ENCODE measurements around the gene TMOD3.
"Not testable (repeated sequence)": the region's sequence is repeated elsewhere in the genome, so short reads cannot be mapped to it uniquely, and the experiment has no call there.

Gene TMOD3

DNA sequence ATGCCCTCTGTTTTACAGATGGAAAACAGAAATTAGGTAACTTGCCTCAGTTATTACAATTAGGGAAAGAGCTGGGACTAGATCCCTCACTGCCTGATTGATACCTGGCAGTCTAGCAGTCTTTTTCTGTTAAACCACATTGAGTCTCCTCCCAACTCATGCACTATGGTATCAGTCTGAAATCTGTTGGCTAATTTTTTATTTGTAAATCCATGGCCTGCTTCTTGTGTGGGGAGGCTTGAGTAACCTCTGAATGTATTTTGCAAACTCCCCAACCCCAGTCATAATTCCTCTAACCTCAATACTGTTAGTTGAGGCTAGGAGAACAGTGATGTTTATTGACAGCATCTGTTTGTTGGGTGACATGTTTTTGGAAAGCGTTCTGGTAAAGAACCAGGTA, 35.9 kb downstream of the TMOD3 start:
- no peak for DNase-seq

DNA sequence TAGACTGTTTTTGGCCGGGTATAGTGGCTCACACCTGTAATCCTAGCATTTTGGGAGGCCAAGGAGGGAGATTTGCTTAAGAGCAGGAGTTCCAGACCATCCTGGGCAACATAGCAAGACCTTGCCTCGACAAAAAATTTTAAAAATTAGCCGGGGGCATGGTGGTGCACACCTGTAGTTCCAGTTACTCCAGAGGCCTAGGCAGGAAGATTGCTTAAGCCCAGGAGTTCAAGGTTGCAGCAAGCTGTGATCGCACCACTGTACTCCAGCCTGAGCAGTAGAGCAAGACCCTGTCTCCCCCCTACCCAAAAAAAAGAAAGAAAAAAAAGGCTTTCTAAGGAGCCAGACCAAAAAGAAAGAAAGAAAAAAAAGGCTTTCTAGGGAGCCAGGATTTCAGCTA, 36.7 kb downstream of the TMOD3 start:
- no peak for DNase-seq

DNA sequence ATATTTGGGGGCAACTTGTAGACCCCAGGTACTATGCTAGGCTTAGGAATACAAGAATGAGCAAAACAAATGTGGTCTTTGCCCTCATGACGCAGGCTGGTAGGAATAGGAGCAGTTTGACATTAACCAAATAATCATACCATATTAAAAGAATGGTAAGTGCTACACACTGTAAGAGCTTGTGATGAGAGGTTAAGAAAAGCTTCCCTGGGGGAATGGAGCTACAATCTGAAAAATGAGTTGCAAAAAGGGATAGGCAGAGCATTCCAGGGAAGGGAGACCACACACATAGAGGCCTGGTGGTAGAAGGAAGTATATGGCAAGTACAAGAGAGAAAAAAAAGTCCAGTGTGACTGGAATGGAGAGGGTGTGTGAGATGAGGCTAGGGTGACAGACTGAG, 37.3 kb downstream of the TMOD3 start:
- no peak for DNase-seq

DNA sequence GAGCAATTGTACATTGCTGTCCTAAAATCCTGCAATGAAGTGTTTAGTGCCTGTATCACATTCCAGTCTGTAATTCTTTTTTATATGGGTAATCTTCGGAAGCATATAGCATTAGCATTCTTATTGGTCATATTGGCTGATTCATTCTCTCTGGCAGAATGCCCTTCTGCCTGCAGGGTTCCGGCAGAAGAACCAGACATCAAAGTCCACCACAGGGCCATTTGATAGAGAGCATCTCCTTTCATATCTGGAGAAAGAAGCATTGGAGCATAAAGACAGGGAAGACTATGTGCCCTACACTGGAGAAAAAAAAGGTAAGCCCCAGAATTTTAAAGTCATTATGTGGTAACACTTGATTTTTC, 39.6 kb downstream of the TMOD3 start:
- DNase-seq = no peak

DNA sequence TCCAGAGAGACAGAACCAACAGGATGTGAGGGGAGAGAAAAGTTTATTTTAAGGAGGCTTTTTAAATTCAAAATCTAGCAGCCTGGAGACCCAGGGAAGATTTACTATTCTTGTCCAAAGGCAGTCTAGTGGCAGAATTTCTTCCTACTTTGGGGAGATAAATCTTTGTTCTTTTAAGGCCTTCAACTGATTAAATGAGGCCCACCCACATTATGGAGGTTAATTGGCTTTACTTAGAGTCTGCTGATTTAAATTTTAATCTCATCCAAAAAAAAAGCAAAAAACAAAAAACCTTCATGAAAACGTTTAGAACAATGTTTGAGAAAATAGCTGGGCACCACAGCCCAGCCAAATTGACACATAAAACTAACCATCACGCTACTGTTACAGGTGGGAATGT, 41.3 kb downstream of the TMOD3 start:
- DNase-seq = no peak

DNA sequence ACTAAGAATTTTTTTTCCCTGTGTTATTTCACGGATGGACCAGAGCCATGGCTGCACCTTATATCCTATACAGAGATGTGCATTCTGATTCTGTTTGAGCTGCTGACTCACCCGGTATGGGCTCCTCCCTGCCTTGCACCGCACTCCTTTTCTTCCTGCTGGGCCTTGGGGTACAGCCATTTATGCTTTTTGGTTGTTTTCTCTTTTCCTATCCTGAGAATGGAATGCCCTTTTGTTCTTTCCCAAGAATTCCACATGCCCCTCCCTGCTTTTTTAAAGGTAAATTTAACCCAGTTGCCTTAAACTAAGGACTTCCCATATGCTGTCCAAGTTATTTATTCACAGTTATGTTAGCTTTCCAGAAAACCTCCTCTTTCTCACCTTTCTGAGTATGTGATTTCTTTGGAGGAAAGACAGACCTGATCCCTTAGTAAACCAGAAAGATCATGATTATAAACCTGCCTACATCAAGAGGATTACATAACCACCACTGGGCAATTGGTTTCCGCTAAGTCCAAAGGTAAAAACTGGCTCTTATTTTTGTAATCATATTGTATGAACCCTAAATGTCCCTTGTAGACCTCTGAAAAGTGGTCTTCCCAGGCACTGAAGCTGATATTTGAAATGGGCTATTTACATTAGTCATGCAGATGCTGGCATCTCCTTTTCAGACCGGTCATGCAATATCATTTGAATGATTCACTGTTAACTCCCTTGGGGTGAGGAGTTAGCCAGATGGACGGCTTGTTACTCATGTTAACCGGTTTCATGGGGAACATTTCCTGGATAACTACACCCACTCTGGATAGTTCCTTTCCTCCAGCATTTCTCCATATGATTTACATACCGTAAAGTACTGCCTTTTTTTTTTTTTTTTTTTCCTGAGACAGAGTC, 45.5 kb downstream of the TMOD3 start:
- peak; percentile 51 for DNase-seq

DNA sequence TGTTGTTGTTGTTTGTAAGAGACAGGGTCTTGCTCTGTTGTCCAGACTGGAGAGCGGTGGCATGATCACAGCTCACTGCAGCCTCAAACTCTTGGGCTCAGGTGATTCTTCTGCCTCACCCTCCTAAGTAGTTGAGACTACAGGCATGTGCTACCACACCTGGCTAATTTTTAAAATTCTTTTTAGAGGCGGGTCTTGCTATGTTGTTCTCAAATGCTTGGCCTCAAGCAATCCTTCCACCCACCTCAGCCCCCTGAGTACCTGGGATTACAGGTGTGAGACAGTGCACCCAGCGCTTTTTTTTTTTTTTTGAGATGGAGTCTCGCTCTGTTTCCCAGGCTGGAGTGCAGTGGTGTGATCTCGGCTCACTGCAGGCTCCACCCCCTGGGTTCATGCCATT, 46.7 kb downstream of the TMOD3 start:
- DNase-seq = no peak

DNA sequence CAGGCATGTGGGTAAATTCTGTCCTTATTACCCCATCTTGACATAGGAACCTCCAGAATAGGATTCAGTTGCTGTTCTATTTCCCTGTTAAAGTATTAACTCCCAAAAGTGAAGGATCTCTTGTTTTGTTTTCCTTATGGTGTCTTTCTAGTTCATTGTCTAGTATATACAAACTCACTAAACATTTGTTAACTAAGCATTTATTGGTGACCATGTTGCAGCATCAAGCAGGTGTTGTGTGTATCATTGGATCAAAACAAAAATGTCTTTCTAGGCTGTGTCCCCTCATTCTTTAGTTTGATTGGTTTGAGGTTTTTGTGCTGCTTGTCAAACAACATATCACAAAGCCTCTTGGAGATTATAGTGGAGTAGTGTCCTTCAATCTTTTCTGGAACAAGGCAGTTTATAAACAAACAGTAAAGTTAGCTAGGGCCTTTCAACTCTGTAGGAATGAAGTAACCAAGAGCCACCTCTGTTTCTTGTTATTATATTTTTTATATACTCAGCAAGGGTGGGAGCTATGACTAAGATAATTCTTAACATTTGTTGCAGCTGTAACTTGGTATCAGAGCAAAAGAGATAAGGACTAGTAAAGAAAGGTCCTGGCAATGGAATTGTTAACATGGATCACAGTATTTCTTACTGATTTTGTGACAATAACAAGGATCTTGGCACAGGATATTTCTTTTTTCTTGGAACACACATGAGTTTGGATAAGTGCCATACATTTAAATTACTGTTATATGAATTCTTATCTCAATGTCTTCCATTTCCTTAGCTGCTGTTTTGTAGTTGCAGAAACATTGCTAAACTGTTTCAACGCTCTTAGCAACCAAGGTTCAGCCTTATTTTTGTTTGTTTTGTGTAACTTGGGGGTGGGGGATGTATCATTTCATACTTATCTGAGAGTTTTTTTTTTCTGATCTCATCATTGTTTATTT, 49.3 kb downstream of the TMOD3 start:
- no peak for DNase-seq

DNA sequence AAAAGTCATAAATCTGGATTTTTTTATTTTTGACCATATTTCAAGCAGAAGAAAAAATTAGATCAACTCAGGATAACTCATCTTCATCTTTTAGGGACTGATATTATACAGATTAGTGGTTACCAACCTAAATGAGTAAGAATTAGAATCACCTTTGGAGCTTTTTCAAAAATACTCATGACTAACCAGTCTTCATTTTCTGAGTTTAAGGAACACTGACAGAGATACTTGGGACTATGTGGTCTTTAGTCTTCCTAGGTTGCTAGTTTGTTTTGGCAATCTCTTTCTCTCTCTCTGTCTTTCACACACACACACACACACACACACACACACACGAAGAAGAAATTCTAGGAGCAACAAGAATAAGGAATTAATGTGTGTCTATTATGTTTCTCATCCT, 50.1 kb downstream of the TMOD3 start:
- no peak for DNase-seq

DNA sequence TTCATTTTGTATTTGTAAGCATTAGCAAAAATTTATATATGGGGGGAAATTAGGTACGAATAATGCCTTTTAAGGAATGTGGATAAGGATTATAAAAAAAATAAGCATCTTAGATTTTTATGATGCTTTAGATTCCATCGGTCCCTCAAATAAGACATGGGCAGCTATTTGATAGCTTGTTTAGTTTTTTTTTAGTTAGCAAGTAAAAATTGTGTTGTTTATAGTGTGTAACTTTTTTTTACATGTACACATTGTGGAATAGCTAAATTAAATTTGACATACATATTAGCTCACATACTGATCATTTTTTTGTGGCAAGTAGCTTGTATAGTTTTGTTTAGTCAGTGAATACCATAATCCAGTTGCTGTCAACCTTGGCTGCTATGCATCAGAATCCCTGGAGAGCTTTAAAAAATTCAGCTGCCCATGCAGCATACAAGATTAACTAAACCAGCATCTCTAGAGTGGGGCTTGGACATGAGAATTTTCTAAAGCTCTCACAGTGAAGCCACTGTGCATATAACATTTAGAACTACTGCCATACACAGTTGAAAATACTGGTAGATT, 53.9 kb downstream of the TMOD3 start:
- no peak for DNase-seq

DNA sequence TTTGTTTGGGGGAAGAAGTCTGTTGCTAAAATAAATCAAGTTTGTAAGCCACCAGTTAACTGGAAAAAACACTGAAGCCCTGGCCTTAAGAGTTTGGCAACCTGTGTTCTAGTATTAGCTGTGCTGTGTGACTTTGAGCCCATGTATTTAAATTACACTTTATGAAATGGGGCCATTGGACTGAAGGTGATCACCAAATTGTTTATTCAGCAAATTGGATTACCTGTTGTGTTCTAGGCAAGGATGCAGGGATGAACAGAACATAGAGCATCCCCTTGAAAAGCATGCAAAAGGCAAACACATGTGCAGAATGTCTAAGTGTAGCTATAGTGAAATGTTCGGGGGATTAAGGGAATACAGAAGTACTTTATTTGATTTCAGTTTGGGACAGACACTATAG, 54.6 kb downstream of the TMOD3 start:
- no peak for DNase-seq

DNA sequence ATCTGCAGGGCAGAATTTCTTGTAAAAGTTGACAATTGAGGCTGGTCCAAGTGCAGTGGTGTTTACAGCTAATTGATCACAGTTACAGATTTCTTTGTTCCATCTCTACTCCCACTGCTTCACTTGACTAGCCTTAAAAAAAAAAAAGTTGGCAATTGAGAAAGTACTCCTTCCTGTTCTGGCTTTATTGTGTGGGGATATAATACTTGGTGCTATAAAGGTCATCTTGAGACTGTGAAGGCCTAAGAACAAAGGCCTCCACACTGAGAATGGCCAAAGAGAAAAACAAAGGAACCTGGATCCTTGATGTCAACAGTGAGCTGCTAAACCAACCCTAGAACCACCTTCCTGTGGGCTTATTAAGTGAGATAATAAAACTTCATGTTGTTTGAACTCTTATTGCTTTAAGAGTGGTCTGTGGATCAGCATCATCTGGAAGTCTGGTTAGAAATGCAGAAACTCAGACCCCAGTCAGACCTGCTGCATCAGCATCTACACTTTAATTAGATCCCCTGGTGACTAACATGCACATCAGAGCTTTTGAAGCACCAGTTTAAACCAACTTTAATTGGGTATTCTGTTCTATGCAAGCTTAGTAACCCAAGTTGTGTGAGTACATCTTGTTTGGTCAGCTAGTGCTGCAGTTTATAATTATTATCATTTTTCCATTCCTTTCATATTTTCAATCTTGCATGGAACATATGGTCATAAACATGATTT, 55.2 kb downstream of the TMOD3 start:
- no peak for DNase-seq

DNA sequence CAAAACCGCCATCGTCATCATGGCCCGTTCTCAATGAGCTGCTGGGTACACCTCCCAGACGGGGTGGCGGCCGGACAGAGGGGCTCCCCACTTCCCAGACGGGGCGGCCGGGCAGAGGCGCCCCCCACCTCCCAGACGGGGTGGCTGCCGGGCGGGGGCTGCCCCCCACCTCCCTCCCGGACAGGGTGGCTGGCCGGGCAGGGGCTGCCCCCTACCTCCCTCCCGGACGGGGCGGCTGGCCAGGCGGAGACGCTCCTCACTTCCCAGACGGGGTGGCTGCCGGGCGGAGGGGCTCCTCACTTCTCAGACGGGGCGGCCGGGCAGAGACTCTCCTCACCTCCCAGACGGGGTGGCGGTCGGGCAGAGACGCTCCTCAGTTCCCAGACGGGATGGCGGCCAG, 56.3 kb downstream of the TMOD3 start:
- DNase-seq = not testable (repeated sequence)

DNA sequence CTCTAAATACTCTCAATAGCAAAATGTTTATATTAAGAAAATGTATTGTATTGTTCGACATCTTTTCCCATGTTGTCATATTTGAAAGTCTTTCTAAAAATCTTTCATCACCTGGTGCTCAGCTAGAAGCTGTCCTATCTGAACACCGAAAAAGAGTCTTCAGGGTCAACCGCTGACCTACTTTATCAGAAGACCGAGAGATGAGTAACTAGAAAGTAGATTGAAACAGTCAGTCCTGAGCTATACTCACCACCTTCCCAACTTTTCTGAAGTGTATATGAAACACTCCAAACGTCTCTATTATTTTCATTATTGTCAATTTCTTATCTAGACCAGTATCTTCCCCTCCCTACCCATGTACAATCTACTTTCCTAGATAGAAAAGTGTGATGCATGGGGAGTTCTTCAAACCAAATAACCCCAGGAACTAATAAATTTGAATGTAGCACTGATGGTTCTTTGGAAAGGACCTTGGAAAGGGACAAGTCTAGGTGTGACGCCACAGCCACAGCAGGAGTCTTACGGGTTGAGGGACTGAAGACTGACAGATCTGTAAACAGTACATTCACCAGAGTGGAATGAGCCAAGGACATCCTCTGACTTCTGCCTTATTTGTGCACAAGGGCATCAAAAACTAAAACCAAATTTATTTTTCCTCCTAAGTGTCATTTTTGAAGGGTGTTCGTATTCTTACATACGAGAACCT, 58.6 kb downstream of the TMOD3 start:
- no peak for DNase-seq

DNA sequence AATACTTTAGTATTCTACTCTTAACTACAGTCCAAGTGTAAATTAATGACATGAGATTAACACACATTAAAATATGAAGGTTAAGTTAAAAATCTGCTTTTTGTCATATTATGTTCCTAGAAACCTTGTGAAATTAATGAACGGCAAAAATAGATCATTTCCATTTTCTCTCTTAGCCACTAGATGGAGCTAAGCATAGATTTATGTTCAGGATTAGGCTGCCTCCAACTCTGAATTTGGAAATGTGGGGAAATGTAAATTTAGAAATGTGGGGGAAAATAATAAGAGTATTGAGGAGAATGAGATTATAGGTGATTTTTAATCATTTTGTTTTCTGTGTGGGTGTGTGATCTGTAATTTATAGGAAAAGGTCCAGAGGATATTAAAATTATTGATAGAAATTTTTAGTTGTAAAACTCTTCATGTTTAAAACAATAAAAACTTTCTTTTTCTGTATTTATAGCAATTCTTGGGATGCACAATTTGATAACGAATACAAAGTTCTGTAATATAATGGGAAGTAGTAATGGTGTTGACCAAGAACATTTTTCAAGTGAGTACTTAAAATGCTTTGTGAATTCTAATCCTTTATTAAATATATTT, 59.2 kb downstream of the TMOD3 start:
- DNase-seq = peak; percentile 19

DNA sequence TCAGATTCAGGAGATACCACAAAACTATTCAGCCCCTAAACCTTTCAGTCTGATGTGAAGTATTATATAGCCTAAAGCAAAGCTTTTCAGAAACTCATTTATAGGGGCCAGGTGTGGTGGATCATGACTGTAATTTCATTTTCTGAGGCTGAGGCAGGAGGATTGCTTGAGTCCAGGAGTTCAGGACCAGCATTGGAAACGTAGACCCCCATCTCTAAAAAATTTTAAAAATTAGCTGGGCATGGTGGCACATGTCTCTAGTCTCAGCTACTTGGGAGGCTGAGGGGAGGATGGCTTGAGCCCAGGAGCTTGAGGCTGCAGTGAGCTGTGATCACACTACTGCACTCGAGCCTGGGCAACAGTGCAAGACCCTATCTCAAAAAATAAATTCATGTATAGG, 60.0 kb downstream of the TMOD3 start:
- no peak for DNase-seq

DNA sequence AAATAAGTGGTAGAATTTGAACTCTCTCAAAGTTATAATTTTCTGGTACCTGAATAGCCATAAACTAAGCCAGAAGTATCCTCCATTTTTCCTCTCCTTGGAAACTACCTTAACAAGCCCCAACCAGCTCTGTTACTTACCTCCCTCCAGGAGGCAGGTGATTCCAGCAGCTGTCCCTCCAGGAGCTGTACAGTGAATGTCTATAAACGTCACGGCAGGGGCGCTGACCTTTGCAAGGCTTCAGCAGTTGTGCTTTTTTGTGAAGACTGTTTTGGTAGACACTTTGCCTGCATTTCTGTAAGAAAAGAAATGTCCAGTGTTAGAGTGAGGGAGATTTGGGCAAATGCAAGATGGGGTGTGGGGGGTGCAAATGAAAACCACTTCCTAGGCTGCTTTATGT, 75.0 kb downstream of the TMOD3 start:
- DNase-seq = peak; percentile 6

DNA sequence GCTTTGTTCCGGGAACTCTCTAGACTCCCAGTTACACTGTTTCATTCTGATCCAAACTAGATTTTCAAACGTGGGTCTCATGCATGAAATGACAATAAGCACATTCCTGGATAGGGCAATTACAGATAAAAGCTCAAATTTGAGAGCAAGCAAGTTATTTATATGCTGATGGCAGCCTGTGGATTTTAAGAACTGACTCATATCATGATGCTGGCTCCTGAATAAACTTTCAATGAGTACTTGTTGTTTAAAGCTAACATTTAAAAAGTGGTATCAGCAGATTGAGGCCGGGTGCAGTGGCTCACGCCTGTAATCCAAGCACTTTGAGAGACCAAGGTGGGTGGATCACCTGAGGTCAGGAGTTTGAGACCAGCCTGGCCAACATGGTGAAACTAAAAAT, 75.5 kb downstream of the TMOD3 start:
- DNase-seq = no peak

DNA sequence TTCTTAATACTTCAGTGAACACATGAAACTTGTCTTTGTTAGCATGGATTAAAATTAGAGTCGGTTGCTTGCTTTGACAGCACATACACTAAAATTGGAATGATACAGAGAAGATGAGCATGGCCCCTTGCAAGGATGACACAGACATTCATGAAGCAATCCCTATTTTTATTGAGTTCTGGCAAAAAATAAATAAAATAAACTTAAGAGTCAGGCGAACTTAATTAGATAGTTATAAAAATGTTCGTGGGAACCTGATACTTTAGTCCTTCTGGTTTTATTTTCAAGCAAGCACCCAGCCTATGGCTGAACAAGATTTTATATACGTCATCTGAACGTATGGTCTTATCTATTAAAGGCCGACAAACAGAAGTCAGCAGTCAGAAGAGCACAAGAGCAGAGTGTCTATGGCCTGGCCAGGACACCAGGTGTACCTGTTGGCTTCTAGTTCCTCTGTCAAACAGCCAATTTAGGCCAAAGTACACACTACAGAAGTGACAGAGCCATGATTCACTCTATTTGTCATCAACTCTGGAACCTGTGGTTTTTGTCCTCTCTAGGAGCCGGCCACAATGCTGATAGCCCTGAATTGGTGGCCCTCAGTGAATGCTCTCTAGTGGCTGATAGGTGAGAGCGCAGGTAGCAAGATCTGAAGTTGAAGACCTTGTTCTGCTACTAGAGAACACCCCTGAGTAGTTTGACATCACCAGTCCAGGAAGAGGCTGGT, 77.8 kb downstream of the TMOD3 start:
- DNase-seq = no peak

DNA sequence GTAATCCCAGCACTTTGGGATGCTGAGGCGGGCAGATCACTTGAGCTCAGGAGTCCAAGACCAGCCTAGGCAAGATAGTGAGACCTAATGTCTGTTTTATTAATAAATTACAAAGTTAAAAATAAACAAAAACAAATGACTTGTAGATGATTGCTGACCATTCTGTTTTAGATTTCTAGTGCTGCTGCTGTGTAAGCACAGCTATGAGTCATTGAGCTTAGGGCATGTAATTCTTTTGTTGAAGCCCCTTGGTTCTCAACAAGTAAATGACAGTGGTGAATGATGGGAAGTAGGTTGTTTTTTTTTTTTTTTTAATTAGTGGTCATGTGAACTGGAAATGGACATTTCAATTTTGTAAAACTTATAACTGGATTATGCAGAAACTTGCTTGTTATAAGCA, 78.9 kb downstream of the TMOD3 start:
- no peak for DNase-seq

DNA sequence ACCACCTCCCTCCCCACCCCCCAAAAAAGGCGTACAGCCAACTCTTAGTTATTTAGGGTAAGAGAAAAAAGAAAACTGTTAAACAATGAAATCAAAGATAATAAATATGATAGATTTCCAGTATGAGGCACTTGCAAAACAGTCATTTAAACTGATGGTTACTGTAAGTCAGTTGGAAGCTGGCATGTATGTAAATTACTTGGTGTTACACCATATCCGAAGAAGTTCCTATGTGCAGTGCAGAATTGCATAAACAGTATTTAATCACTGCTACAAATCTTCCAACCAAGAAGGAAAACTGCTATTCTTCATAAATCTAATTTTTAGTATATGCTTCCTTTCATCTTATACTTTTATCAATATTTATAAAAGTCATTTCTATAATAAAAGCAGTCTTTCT, 80.1 kb downstream of the TMOD3 start:
- no peak for DNase-seq
